Thyroid gland (tissue), 4 donors: Measurements from ENCODE around the gene EPHA1.

Experiments
- CTCF ChIP-seq, 6 experiments: fragments of 200-600 bp in 3 of 6; fragments of 450-650 bp in 3 of 6; sonication (generic) in 3 of 6; IDR thresholded peaks; one replicate each; pipeline ENCODE4 v1.5.1; 2016 to 2019; ENCODE audit warnings: antibody characterized with exemption in 6 of 6, mild to moderate bottlenecking in 2 of 6, inconsistent platforms in 1 of 6, moderate library complexity in 1 of 6
- POLR2A ChIP-seq, 2 donors: fragments of 450-650 bp; IDR thresholded peaks; one replicate each; pipeline ENCODE4 v1.6.1; 2017; ENCODE audit warnings: antibody characterized with exemption in 2 of 2, mild to moderate bottlenecking in 2 of 2, moderate library complexity in 1 of 2

DNA sequence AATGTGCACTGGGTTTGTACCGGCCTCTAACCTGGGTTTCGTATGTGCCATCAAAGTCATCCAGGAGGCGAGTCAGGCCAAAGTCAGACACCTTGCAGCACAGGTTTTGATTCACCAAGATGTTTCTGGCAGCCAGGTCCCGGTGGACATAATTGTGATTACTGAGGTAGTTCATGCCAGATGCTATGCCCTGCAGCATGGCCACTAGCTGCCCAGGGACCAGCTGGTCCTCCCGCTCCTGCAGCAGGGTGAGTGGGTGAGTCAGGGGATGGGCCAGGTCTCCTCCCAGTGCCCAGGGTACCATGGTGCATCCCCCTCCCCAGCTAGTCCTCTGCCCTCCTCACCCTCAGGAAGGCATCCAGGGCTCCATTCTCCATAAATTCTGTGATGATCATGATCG lies 13.9 kb downstream of the EPHA1 start:
- TF ChIP-seq CTCF (IDR thresholded peaks at IDR 0.05) (no peak), POLR2A (IDR thresholded peaks at IDR 0.05) (no peak)
